ENCODE measurements around the gene TNIP1. TPM values are rescaled to one million over a fixed set of nuclear protein-coding genes. Genes with fewer than 3 reads are reported as not detected.

Gene TNIP1
- total and polyA plus RNA-seq, 8 donors, result 45.1 to 136 (median 104) TPM

- Histone ChIP-seq H3K27me3 (no peaks in the 10 kb centered on the region), H3K4me3 (no peak overlapping the region), H3K27ac (peak overlapping the region in 2 of 5 donors; percentile 10 to 20), H3K4me1 (peaks cover 0 to 39% (median 21%) of the 10 kb centered on the region in 4 donors), H3K9me3 (no peaks in the 10 kb centered on the region), H3K36me3 (no peaks in the 10 kb centered on the region)
- WGBS, 5 donors, result 68 to 89% (median 71%) methylated on average over 5 of the region's 5 CpGs
- TF ChIP-seq CTCF (IDR thresholded peaks at IDR 0.05) (no peak), EP300 (IDR thresholded peaks at IDR 0.05) (no peak), POLR2A (IDR thresholded peaks at IDR 0.05) (no peak), POLR2AphosphoS5 (IDR thresholded peaks at IDR 0.05) (no peak)
- DNase-seq, result no peak
- intact Hi-C loops (cut with DNase I; ENCODE audit: low total_unique reads), result no loop called here
Measured at GRCh38 chr5:151016700-151017099, 64.1 kb downstream of the TNIP1 start.

GRCh38 chr5:151015974-151016587 is 64.8 kb downstream of the TNIP1 start:
- no peak overlapping the region for H3K4me3 ChIP-seq
- DNase-seq, result no peak
- 84 to 90% (median 87%) methylated on average over 7 of the region's 7 CpGs for WGBS, 5 donors
- peak overlapping the region in 2 of 5 donors; percentile 10 to 20 for H3K27ac ChIP-seq
- H3K9me3 ChIP-seq, result no peaks in the 10 kb centered on the region
- intact Hi-C loops (cut with DNase I; ENCODE audit: low total_unique reads), result no loop called here
- peaks cover 0 to 32% (median 16%) of the 10 kb centered on the region in 4 donors for H3K4me1 ChIP-seq
- TF ChIP-seq EP300 (IDR thresholded peaks at IDR 0.05), result no peak
- TF ChIP-seq CTCF (IDR thresholded peaks at IDR 0.05), result no peak
- TF ChIP-seq POLR2AphosphoS5 (IDR thresholded peaks at IDR 0.05), result no peak
- no peak for TF ChIP-seq POLR2A (IDR thresholded peaks at IDR 0.05)
- H3K27me3 ChIP-seq, result no peaks in the 10 kb centered on the region
- H3K36me3 ChIP-seq, result no peaks in the 10 kb centered on the region

- intact Hi-C loops (cut with DNase I; ENCODE audit: low total_unique reads), result no loop called here
- no peak overlapping the region for H3K4me3 ChIP-seq
- H3K27ac ChIP-seq, result peak overlapping the region in 2 of 5 donors; percentile 25 to 35
- 71 to 81% (median 79%) methylated on average over 4 of the region's 4 CpGs for WGBS, 5 donors
- no peaks in the 10 kb centered on the region for H3K36me3 ChIP-seq
- no peaks in the 10 kb centered on the region for H3K9me3 ChIP-seq
- peaks cover 0 to 20% (median 5%) of the 10 kb centered on the region in 4 donors for H3K4me1 ChIP-seq
- no peaks in the 10 kb centered on the region for H3K27me3 ChIP-seq
- no peak for DNase-seq
- TF ChIP-seq POLR2A (IDR thresholded peaks at IDR 0.05) (no peak), POLR2AphosphoS5 (IDR thresholded peaks at IDR 0.05) (no peak), CTCF (IDR thresholded peaks at IDR 0.05) (no peak), EP300 (IDR thresholded peaks at IDR 0.05) (no peak)
Measured at GRCh38 chr5:151014680-151015343, 66.0 kb downstream of the TNIP1 start.

GRCh38 chr5:151012862-151013261 is 68.0 kb downstream of the TNIP1 start:
- no peak for TF ChIP-seq POLR2AphosphoS5 (IDR thresholded peaks at IDR 0.05)
- no peak for TF ChIP-seq EP300 (IDR thresholded peaks at IDR 0.05)
- no peak for TF ChIP-seq CTCF (IDR thresholded peaks at IDR 0.05)
- TF ChIP-seq POLR2A (IDR thresholded peaks at IDR 0.05), result no peak
- 72 to 84% (median 82%) methylated on average over 6 of the region's 6 CpGs for WGBS, 5 donors
- no peaks in the 10 kb centered on the region for H3K9me3 ChIP-seq
- no peak overlapping the region for H3K4me3 ChIP-seq
- H3K27me3 ChIP-seq, result no peaks in the 10 kb centered on the region
- intact Hi-C loops (cut with DNase I; ENCODE audit: low total_unique reads), result no loop called here
- no peak for DNase-seq
- H3K4me1 ChIP-seq, result peaks cover under 1 to 16% (median 8%) of the 10 kb centered on the region in 4 donors
- H3K36me3 ChIP-seq, result no peaks in the 10 kb centered on the region
- no peak overlapping the region for H3K27ac ChIP-seq

All from stomach (tissue), 9 donors.